NCI-H1694 treated with DMSO at 0.1 percent for 48 hours (cell line): Measurements from ENCODE around the gene MAML3.
"Not testable (repeated sequence)": the region's sequence is repeated elsewhere in the genome, so short reads cannot be mapped to it uniquely, and the experiment has no call there.

Experiments
- DNase-seq: peaks from one replicate; lab custom pipeline; 2025; lab: John Stamatoyannopoulos, UW

Gene MAML3

DNA sequence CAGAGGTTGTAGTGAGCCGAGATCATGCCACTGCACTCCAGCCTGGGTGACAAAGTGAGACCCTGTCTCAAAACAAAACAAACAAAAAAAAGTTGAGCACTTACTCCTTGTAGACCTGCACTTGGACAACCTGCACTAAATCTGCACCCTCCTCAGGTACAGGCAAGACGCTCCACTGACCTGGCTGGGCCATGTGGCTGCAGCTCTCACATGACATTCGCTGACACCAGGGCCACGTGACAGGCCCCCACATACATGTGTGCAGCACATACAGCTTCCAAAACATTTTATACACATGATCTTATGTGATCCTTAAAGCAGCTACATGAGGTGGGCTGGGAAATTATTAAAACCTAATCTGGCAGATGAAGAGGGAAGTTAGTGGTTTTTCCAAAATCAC lies 425.8 kb downstream of the MAML3 start:
- DNase-seq = no peak

DNA sequence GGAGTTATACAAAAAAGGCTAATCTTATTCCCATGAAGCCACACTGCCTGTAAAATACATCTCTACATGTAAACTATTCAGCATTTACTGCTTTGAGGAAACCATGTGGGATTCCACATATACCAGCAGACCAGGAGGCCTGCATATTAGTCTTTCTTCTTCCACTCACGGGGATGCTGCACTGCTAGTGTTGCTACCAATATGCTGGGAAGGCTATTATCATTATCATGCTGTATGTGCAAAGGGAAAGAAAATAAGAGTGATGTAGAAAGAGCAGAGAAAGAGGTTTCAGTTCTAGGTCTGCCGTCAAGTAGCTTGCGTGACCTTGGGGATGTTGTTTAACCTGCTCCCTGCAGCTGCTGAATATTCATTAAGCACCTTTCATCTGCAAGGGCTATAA lies 427.4 kb downstream of the MAML3 start:
- no peak for DNase-seq

DNA sequence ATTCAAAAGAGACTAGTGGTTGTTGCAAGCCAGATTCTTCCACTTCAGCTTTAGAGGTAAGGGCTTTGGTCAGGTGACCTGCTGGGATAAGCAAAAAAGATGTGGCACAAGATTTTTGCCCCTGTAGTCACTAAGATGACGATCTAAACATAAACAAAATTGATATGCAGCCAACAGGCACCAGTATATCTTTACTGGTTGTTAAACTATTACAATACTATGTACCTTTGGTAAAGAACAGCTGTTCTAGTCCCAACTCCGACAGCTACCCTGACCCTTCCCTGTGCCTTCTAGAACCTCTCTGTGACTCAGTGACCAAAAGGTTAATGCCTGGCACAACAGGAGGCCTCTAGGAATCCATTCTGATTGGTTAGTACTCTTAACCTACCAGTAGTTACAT lies 428.7 kb downstream of the MAML3 start:
- DNase-seq = no peak

DNA sequence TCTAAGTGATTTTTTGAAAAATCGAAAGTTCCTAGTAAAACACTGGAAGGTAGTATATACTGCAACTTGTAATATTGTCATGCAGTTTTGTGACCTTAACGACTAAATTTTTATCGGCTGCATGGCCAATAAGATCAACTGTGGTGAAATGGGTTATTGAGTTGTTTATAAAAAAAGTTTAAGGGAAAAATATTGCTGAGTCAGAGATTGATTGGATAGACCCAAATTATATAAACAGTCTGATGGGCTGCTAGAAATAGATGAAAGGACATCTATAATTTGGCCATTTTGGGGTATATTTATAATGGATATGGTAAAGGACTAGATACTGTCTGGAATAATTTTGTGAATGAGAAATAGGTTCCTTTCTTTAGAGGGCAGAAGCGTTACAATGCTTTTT lies 432.2 kb downstream of the MAML3 start:
- DNase-seq = no peak

DNA sequence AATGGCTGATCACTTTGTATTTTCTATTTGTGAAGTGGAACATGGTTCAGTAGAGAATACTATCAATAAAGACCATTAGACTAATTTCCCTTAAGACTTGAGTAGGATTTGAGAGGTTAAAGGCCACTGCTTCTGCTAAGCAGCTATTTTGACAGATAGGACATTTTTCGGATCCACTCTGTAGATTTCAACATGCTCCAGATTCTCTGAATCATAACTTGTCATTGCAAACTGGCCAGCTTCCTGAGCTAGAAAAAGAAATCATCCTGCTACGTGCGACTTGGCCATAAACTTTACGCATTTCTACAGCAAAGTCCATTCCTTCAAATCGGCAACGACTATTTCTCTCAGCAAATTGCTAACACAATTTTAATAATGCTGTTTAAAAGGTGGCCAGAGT lies 433.2 kb downstream of the MAML3 start:
- no peak for DNase-seq

GRCh38 chr4:139719381-139720101 lies 434.4 kb downstream of the MAML3 start:
- DNase-seq = no peak

DNA sequence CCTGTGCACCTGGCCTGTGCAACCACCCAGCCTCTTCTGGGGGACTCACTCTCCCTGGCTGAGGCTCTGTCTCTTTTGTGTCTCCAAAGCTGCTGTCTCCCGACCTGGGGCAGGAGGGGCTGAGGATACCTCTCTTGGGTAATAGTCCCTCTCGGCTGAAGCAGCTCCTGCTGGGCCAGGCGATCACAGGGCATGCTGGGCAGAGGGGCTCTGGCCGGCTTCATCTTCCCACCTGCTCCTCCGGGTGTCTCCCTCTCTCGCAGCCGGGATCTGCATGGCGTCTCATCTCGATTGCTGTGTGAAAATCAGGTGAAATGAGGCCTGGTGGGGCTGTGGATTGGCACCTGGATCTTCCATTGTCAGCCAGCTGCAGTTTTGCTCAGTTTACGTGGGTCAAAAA lies 435.2 kb downstream of the MAML3 start:
- DNase-seq = no peak

- DNase-seq = no peak
These were observed 435.6 kb downstream of the MAML3 start for GRCh38 chr4:139718358-139718757.

GRCh38 chr4:139715746-139716391 lies 438.1 kb downstream of the MAML3 start:
- no peak for DNase-seq

DNA sequence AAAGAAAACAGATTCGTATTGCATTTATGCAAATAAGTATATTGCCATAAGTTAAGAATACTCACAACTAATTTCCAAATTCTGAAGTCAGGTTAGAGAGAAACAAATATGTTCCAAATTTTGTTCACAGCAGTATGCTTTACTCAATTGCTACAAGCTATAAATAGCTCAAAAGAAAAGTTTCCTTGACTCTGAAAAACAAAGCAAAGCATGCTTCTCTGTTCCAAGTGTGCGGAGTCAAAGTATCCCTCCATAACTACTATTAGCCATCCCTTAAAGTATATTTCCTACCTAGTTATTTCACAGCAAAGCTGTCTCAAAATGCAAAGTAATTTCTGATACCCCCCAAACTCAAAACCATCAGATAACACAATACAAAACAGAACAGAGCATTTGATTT lies 441.1 kb downstream of the MAML3 start:
- no peak for DNase-seq

- DNase-seq = no peak
These were observed 442.5 kb downstream of the MAML3 start for GRCh38 chr4:139711461-139711860.

DNA sequence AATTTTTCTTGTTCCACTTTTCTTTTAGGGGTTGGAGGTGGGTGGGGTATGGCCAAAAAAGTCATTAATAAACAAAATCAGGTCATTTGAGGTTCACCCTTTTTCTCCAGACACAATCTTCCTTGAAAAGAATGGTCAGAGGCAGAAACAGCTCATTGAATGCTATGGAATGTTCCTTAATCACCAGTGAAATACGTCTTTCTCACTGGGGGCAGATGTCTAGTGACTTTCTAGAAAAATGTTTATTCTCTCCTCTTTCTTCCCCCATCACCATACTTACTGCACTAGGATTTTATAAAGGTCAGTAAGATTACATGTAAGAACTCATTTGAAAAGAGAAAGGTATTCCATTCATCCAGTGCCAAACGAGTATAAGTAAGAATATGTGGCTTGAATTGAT lies 443.9 kb downstream of the MAML3 start:
- no peak for DNase-seq

GRCh38 chr4:139709660-139710059 lies 444.3 kb downstream of the MAML3 start:
- DNase-seq = no peak

DNA sequence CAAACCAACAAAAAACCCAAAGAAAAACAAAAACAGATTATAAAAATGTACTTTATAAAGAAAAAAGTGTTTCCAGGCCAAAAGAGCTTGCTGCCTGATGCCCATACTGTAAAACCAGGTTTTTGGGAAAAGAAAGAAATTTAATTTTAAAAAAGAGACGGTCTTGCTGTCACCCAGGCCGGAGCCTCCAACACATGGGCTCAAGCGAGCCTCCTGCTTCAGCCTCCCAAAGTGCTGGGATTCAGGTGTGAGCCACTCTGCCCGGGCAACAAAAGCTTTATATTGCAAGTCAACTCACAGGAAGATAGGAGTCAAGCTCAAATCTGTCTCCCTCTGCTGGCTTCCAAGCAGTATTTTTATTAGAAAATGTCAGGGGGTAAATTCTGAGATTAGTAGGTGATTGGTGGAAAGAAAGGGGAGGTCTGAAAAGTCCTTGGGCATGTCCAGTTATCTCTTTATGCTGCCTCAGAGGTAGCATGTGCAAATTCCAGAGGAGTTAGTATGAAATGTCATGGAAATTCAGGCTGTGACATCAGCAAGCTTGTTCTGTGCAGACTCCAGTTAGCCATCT lies 449.0 kb downstream of the MAML3 start:
- DNase-seq = no peak

DNA sequence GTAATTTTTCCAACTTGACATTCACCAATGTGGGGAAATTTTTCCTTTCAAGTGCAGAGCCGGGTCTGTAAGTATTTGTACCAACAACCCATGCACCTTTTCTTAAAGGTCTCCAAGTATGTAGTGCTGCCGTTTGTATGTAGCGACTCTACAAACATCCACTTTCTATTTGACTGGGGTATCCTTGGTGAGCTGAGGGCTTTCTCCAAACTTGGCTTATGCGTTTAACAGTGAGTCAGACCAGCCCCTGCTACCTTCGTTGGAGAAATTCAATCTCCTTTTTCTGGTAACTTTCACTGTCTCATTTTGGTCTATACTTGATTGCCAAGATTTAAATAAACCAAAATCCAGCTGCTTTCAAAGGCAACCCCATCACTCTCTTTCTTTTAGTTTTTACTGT lies 453.4 kb downstream of the MAML3 start:
- DNase-seq = no peak

- not testable (repeated sequence) for DNase-seq
These were observed 455.6 kb downstream of the MAML3 start for GRCh38 chr4:139698167-139698925.

DNA sequence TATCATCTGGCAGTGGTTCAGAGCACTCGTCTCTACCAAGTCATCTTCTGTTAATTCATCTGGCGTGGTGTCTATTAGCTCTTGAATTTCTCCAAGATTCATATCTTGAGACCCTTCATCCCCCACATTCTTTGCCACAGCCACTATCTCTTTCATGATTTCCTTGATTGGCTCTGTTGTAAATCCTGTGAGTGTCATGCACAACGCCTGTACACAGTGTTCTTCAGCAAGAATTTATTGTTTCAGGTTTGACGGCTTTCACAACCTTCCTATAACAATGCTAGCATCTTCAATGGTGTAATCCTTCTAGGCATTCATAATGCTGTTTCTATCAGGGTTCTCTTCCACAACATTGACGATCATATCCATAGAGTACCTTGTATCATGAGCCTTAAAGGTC lies 457.5 kb downstream of the MAML3 start:
- no peak for DNase-seq

DNA sequence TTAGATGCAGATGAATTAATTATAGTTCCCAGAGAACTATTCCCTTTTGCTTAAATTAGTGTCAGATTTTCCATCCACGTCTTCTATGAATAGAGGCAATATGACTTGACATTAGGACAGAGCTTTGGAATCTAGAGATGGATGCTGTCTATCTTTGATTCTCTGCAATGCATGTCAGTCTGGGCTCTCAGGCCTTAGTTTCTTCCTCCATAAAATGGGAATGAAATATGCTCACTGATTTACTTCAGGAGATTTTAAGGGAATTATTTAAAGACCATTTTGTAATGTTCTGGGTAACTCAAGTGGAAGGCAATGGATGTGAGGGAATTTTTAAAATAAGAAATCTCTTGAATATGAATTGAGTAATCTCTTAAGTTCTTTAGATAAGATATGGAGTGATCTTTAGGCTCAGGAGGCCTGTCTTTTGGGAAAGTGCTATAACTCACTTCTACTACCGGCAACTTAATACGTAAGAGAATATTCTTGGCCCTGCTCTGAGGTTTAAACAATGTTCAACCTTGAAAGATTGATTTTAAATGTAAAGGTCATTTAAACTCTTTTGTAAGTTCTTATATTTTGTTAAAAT lies 459.4 kb downstream of the MAML3 start:
- DNase-seq = no peak

DNA sequence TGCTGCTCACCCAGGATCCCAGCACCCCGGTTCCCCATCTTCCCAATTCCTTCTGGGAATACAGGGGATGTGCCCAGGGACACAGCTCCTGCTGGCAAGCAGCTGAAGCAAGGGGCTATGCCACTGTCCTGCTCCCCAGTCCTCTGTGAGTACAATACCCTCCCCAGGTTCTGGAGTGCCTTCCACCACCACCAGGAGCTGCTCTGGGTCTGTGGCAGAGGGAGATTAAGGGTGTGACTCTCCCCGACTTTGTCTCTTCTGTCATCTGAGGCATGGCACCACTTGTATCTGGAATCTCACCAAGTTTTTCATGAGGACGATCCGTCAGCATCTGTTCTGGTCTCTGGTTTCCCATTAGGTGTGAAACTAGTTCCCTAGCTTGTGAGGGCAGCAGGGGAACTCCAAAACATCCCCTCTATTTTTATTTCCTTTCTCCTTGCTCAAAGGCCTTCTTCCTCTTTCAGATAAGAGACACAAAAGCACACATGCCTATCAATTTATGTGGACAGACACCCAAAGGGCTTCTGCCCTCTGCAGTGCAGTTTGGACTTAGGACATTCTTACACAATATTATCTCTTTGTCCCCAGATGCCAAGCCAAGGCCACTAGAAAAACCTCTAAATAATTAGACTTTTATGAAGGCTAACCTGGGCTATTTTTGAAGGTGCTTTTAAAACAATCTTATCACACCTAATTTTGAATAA lies 461.5 kb downstream of the MAML3 start:
- DNase-seq = peak; percentile 84

- DNase-seq = no peak
These were observed 463.6 kb downstream of the MAML3 start for GRCh38 chr4:139690419-139690818.

GRCh38 chr4:139689093-139689722 lies 464.8 kb downstream of the MAML3 start:
- DNase-seq = no peak
